GM18520 (cell line): ENCODE results near the gene PTPN18.
A peak's percentile ranks its signal among the peaks of the same experiment; 100 is the strongest.
"Not testable (repeated sequence)": the region's sequence is repeated elsewhere in the genome, so short reads cannot be mapped to it uniquely, and the experiment has no call there.

Source experiments
- ATAC-seq: cut with Tn5 transposase; IDR thresholded peaks from one replicate; pipeline ENCODE4 v1.9.1; 2021; ENCODE audit not compliant: unreplicated experiment

The PTPN18 gene

DNA sequence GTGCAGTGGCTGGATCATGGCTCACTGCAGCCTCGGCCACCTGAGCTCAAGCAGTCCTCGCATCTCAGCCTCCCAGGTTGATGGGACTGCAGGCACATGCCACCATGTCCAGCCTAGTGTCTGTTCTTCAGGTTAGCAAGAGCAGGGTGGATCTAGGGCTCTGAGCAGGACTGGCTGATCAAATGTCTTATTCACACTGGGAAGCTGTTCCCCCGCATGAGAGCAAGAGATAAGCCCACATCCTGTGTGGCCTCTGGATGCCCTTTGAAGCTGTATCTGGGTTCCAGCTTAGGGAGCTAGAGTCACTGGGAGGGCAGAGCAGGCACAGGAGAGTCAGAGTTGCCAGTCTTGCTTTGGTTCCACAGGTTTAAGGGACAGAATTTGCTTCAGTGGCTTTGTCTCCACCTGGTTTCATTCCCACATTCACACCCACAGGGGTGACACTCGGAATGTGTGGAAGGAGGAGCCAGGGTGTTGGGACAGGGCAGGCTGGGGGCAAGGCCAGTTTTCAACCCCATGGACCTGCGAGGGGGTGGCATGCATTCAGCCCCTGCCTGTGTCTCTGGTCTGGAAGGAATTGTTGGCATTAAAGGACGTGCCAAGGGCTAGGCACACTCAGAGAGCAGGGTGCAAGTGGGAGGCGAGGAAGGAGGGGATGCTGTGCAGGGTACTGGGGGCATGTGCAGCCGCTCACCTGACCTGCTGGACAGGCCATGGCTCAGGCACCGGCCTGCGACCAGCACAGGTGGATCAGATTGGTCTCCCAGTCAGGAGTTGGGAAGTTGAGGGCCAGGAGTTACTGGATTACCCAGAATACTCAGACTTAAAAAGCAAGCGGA, 24.5 kb downstream of the PTPN18 start:
- ATAC-seq, result no peak

DNA sequence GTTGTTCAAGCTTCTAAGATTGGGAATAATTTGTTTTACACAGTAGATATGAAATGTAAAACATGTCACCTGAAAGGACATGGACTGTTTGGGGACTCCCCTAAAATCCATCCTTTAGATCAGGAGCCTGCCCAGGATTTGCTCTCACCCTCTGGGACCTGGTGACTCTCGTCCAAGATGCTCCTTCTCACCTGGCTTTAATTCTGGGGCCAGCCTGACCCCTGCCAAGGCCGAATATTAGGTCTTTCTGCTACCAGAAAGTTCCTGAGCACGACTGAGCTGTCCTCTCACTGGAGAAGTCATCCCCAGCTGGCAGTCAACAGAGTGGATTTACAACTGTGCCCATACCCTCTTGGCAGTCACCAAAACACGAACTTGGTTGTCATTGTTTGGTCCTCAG, 25.3 kb downstream of the PTPN18 start:
- ATAC-seq, result no peak

DNA sequence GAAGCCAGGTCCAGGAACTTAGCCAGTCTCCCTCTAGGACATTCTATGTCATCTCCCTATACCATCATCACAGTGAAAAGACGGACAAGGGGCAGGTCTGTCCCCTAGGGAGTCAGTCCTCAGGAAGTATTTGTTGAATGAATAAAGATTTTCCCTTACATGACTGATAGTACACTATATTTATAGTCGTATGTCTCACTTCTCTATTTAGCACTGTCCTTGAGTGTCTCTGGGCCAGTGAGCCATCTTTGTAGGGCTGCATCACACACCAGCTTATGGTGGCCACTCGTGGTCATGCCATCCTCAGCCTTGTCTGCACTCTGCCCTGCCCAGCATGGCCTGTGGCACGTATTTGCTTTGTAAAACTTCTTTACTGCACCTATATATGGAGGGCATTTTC, 25.8 kb downstream of the PTPN18 start:
- ATAC-seq, result no peak

DNA sequence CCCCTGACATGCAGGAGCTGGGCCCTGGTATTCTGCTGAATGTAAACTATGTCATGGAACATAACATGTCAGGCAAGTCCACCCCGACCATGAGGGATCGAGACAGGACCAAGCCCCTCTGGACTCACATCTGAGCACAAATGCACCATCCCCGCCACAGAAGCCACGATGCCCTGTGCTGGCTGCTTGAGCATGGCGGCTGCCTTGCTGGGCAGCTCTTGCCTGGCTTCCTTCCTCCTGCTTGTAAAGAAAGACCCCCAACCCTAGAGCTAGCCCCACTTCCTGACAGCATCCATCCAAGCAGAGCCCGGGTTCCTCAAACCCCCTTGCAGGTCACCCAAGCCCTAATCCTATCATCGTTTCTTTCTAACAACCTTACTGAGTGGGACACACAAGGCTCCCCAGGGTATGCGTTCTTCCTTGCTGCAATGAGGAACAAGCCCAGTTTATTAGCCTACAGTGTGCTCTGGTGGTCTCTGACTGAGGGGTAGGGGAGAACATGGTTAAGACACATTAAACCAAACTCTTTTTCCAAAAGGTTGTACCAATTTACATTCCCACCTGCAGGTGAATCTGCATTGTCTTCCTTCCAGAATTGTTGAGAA, 26.6 kb downstream of the PTPN18 start:
- no peak for ATAC-seq

DNA sequence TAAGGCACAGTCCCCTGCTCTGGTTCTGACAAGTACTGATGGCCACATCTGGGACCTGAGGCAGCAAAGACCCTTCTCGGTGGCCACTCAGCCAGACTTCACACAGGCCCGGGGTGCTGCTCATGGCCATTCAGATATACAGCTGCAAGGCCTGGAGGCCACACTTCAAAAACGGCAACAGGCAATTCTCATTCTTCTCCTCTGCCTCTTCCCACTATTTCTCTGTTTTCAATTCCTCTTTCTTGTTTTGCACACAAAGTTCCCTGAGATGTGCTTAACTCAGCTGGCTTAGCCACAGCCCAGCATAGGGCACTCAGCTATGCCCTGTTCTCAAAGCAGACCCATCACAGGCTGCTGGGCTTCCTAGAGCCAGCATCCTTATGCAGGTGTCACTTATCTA, 29.9 kb downstream of the PTPN18 start:
- no peak for ATAC-seq

DNA sequence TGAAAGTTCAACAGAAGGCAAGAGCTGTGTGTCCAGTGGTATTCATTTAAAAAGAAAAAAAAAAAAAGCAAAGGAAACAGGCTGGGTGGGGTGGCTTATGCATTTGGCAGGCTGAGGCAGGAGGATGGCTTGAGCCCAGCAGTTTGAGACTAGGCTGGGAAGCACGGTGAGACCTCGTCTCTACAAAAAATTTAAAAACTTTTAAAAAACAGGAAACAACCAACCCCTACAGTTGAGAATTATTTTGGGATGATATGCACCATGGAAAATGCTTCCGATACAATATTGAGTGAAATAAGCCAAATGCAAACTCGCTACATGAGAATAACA, 31.2 kb downstream of the PTPN18 start:
- ATAC-seq, result no peak

DNA sequence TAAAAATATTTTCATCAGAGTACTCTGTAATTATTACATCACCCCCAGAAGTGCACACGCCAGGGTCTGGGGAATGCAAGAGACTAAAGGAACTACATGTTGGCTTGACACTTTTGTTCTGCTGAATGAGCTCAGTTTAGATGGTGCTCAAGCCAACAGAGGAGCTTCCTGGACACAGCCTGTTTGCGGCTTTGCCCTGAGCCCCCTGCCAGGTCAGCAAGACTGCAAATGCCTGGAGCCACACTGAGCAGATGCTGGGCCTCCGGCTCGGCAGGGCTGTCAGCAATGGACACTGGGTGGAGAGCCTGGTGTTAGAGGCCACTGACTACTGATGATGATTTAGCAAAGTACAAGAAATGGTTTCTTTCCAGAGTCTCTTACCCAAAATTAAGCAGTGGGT, 31.9 kb downstream of the PTPN18 start:
- ATAC-seq, result no peak

DNA sequence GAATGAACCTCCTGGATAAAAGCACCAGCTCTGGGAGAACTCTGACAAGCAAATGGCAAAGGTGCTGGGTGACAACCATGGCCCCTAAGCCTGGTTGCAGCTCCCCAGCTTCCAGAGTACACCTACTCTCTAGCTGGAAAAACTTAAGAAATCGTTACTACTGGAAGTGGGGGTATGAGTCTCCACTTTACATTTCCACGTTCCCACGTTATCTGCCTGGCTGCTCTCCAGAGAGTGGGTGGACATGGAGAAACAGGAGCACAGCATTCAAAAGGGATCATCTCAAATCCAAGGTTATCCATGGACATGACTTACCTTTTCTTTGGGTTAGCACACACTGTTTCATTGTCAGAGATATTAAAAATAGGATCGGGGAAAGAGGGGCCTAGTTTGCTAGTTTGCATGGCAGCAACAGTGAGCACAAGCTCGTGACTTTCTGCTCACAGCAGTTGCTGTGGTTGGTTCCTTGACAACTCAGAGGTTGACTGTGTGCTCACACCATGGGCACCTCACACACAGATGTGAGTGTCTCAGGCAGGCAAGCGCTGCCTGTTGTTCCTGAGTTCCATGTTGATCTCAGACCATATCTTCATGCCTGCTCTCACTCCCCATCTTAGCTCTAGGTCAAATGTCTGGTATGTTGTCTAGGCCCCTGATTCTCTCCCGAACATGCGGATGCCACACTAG, 32.5 kb downstream of the PTPN18 start:
- ATAC-seq, result no peak

DNA sequence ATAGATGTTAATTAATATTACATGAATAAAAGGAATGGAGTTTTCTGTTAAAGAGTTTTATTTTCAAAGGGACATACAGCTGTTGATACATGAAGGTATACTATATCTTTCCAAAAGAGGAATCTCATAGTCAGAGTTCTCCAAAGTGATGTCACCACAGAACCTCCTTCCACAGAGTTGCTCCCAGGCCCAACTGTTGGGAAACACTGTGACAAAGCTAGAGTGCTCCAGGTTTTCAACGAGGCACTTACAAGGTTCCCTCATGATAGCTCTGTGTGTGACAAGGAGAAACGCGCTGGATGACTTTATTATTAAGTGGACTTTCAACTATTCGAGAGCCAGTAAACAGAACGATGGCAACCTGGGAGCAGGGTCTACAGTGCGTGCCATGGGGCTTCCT, 33.5 kb downstream of the PTPN18 start:
- no peak for ATAC-seq

DNA sequence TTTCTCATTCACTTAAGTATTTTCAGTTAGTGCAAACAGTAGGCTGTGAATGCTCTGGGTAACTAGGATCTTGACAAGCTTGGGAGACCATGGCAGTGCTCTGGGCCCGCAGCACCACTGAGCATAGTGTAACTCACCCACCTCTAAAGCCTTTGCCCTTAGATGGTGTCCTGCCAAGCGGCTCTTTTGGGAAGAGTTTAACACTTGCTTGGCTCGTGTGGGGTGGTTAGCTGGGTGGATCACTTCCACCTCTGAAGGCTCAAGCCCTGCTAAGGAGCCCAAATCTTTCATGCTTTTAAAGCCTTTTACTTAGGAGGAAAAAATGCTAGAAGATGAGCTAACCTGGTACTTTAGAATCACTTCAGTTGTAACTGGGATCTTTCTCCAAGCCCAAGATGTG, 33.9 kb downstream of the PTPN18 start:
- no peak for ATAC-seq

DNA sequence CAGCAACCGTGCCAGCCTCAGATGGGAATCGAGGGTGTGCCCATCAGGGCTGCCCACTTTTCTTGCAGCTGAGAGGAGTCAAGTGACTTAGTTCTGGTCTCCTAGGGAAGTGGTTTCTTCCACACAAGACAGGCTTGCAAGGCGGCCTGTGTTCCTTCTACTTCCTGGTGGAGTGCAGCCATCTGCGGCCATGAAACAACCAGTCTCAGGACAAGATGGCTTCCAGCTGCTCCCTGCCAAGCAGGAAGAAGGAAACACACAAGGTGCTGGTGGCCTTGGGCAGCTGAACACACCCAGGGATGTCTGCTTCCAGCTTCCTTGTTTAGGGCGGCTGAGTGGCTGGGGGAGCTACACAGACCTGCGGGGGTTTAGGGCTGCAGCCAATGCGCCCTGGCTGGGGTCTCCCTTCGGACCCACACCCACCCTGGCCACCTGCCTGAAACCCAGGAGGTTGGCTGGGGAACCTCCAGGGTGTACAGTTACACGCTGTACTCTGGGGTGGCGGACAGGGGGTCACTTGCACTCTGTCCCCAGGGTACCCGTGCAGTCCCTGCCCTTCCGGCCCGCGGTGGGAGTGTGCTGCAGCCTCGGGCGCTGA, 34.7 kb downstream of the PTPN18 start:
- ATAC-seq, result no peak

DNA sequence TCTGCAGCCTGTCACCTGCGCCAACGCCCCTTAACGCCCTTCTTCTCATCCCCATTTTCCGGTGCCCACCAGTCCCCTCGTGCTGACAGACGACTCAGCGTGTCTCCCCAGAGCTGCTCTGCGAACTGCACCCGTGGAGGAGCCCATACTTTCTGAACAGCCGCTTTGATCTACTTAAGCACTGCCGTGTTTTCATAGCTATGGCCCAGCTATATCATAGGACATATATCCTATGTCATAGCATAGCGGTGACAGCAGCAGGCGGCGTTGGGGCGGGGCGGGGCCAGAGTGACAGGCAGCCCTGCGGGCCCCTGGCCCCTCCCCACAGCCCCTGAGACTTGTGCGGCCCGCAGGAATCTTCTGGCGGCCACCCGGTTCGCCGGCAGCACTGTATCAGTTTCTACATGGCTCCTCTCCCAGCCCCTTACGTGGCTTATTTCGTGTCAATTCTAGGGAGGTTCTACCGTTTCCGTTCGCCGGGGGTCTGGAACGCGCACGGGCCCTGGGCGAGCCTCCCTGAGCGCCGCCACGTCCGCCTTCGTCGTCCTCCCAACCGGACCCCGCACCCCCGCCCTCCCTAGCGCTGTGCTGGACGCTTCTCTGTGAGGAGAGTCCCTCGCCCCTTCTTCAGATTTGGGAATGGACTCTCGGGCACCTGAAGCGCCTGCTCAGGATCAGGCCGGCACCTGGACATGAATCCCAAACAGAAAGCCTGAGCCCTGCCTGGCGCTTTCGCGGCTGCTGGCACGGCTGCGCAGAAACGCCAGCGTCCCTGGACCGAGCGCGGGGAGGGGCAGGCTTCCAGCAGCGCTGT, 35.4 kb downstream of the PTPN18 start:
- ATAC-seq, result peak; percentile 87

DNA sequence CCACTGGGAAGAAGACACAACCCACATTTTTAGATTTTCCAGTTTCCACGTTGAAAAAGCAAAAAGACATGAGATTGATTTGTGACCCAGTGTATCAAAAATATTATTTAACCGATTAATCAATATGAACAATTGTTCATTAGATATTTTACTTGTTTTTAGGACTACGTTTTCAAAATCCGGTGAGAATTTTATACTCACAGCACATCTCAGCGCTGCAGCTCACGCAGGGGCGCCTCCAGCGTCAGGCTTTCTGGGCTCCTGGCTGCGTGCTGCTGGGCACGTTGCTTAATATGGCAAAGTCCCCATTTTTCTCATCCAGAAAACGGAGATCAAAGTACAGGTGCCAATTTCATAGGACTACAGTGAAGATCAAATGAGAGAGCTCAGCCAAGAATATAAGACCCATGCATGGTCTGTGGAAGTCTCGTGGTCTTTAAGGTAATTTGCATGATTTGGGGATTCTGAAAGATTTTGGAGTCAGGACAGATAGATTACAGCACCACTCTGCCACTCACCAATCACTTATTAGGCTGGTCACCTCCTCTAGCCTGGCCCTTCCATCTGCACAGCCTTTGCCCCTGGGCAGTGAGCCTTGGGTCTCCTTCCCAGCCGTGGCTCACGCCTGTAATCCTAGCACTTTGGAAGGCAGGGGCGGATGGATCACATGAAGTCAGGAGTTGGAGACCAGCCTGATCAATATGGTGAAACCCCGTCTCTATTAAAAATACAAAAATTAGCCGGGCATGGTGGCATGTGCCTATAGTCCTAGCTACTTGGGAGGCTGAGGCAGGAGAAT, 36.2 kb downstream of the PTPN18 start:
- no peak for ATAC-seq

DNA sequence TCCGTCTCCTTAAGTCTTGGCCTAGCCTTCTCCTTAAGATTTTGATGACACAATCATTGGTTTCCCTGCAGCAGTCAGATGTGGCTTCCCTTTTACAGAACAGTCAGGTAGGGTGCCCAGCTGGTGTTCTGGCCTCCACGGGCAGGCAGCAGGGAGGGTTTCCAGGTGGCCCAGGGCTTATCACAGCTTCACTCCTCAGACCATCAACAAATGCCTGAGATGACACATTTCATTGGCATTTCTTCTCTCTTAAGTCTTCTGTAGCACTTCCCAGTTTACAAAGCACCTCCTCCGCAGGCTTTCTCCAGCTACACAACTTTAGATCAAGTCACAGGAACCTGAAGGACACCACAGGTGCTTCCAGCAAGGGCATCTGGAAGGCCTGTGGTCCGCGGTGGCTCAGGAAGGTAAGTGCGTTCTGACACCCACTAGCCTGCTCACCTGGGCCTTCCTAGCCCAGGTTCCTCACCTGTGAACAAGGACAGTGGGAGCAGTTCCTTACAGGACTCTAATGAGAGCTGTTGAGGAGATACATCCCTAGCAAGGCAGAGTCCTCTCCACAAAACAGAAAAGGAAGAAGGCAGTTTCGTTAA, 37.6 kb downstream of the PTPN18 start:
- no peak for ATAC-seq

DNA sequence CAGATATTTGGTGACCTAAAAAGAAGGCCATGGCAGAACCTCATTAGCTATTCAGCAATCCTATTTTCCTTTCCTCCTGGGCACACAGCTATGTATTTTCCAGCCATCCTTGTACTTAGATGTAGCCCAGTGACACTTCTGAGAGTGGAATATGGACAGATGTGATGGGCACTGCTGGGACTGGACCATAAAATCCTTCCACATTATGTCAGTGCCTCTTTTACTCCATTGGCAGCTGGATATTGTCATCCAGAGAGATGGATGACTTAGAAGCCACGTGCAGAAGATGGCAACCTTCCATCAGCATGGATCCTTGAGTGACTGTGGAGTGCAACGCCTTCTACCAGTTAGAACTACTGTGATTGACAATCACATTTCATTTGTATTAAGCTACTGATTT, 50.4 kb downstream of the PTPN18 start:
- not testable (repeated sequence) for ATAC-seq

DNA sequence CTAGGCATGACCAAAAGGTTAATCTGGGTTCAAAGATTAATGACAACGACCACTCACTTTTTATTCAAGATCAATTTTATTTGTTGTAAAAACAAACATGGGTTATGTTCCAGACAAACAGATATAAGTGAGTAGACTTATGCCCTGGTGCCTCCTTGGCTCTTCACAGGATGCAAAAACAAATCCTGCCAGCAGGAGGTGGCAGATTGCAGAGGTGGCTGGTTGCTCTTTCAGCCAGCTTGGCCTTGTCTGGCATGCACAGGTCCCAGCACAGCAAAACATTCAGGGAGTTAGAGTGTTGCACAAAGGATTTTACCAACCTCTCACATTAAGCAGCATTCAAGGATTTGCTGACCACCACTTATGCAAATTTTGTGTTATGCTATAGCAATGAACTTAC, 60.8 kb downstream of the PTPN18 start:
- not testable (repeated sequence) for ATAC-seq

DNA sequence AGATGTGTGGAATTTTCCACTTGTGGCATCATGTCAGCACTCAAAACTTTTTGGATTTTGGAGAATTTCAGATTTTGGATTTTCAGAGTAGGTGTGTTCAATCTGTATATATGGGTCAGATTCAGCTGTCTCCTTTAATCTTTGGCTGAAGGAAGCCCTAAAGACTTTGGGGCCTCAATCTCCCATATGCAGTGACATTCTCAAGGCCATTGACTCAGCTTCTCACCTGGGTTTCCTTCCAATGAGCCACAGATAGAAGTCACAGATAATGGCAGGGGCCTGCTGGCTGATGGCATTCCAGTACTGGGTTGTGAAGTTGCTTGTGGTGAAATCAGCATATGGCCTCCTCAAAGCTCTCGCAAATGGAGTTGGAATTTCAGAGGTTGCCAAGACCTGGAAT, 63.0 kb downstream of the PTPN18 start:
- not testable (repeated sequence) for ATAC-seq
